Measurements from ENCODE around the gene M6PR. TPM values are rescaled to one million over a fixed set of nuclear protein-coding genes. Genes with fewer than 3 reads are reported as not detected.

Gene M6PR
- polyA plus RNA-seq, 1 donor (not counting 4 experiments of a cell fraction or from before 2014, with no cell fraction given), result 127 TPM

GRCh38 chr12:8911606-8912268 lies 37.7 kb downstream of the M6PR start:
- dilution Hi-C loops (cut with MboI; ENCODE audit: extremely low pct_ligation_motif_present, low sequenced_read_pairs), result no loop called here
- H3K4me3 ChIP-seq (ENCODE audit: control insufficient read depth in 2 of 3, extremely low read depth in 1 of 3, insufficient read depth in 2 of 3, low read depth in 1 of 3, low read length in 3 of 3), result no peak overlapping the region
- H3K27ac ChIP-seq (ENCODE audit: control insufficient read depth, insufficient read depth, low read length), result no peak overlapping the region
- H3K79me2 ChIP-seq (ENCODE audit: control insufficient read depth, insufficient read depth, low read length), result peaks cover 2% of the 10 kb centered on the region
- peaks cover 22% of the 10 kb centered on the region for H3K4me1 ChIP-seq (ENCODE audit: control insufficient read depth, extremely low read depth, insufficient read depth, low read length)
- no peaks in the 10 kb centered on the region for H3K36me3 ChIP-seq (ENCODE audit: control insufficient read depth in 2 of 2, extremely low read depth in 1 of 2, insufficient read depth in 2 of 2, low read length in 2 of 2)
- H3K4me2 ChIP-seq (ENCODE audit: control insufficient read depth, extremely low read depth, insufficient read depth, low read depth, low read length), result no peak overlapping the region
- no peak overlapping the region for H3K9ac ChIP-seq (ENCODE audit: control insufficient read depth, extremely low read depth, insufficient read depth, low read length)
- H3K9me1 ChIP-seq (ENCODE audit: control insufficient read depth, extremely low read depth, insufficient read depth, low read length), result no peaks in the 10 kb centered on the region
- no peaks in the 10 kb centered on the region for H3K9me3 ChIP-seq (ENCODE audit: control insufficient read depth, low read depth, low read length)
- no peak for FAIRE-seq
- no peak for DNase-seq (ENCODE audit: low read depth, low spot score)
- H4K20me1 ChIP-seq (ENCODE audit: control insufficient read depth, extremely low read depth, insufficient read depth, low read length), result no peaks in the 10 kb centered on the region
- TF ChIP-seq, protein P1, sequence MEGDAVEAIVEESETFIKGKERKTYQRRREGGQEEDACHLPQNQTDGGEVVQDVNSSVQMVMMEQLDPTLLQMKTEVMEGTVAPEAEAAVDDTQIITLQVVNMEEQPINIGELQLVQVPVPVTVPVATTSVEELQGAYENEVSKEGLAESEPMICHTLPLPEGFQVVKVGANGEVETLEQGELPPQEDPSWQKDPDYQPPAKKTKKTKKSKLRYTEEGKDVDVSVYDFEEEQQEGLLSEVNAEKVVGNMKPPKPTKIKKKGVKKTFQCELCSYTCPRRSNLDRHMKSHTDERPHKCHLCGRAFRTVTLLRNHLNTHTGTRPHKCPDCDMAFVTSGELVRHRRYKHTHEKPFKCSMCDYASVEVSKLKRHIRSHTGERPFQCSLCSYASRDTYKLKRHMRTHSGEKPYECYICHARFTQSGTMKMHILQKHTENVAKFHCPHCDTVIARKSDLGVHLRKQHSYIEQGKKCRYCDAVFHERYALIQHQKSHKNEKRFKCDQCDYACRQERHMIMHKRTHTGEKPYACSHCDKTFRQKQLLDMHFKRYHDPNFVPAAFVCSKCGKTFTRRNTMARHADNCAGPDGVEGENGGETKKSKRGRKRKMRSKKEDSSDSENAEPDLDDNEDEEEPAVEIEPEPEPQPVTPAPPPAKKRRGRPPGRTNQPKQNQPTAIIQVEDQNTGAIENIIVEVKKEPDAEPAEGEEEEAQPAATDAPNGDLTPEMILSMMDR (optimal IDR thresholded peaks at IDR 0.05 in 1 of 3, IDR thresholded peaks at IDR 0.05 in 1 of 3, conservative IDR thresholded peaks at IDR 0.05 in 1 of 3; ENCODE audit: extremely low read depth in 1 of 3, insufficient read depth in 2 of 3, low read length in 3 of 3), result no peak
- TF ChIP-seq EZH2 (IDR thresholded peaks at IDR 0.05; ENCODE audit: low read length), result no peak
- H2AFZ ChIP-seq (ENCODE audit: control insufficient read depth, low read length), result no peak overlapping the region
- H3K27me3 ChIP-seq (ENCODE audit: control insufficient read depth, extremely low read depth, insufficient read depth, low read length), result no peaks in the 10 kb centered on the region

GRCh38 chr12:8909752-8910151 lies 39.7 kb downstream of the M6PR start:
- no peaks in the 10 kb centered on the region for H3K27me3 ChIP-seq (ENCODE audit: control insufficient read depth, extremely low read depth, insufficient read depth, low read length)

More at GRCh38 chr12:8909752-8910151, 39.7 kb downstream of the M6PR start:
- Histone ChIP-seq H3K9ac (ENCODE audit: control insufficient read depth, extremely low read depth, insufficient read depth, low read length) (no peak overlapping the region), H3K4me3 (ENCODE audit: control insufficient read depth in 2 of 3, extremely low read depth in 1 of 3, insufficient read depth in 2 of 3, low read depth in 1 of 3, low read length in 3 of 3) (no peak overlapping the region), H2AFZ (ENCODE audit: control insufficient read depth, low read length) (no peak overlapping the region), H3K9me3 (ENCODE audit: control insufficient read depth, low read depth, low read length) (no peaks in the 10 kb centered on the region), H3K4me2 (ENCODE audit: control insufficient read depth, extremely low read depth, insufficient read depth, low read depth, low read length) (no peak overlapping the region), H4K20me1 (ENCODE audit: control insufficient read depth, extremely low read depth, insufficient read depth, low read length) (no peaks in the 10 kb centered on the region), H3K36me3 (ENCODE audit: control insufficient read depth in 2 of 2, extremely low read depth in 1 of 2, insufficient read depth in 2 of 2, low read length in 2 of 2) (no peaks in the 10 kb centered on the region), H3K79me2 (ENCODE audit: control insufficient read depth, insufficient read depth, low read length) (no peaks in the 10 kb centered on the region), H3K9me1 (ENCODE audit: control insufficient read depth, extremely low read depth, insufficient read depth, low read length) (no peaks in the 10 kb centered on the region), H3K27ac (ENCODE audit: control insufficient read depth, insufficient read depth, low read length) (no peak overlapping the region), H3K4me1 (ENCODE audit: control insufficient read depth, extremely low read depth, insufficient read depth, low read length) (peaks cover 15% of the 10 kb centered on the region)
- no peak for FAIRE-seq
- DNase-seq (ENCODE audit: low read depth, low spot score), result no peak
- TF ChIP-seq, protein P1 (optimal IDR thresholded peaks at IDR 0.05 in 1 of 3, IDR thresholded peaks at IDR 0.05 in 1 of 3, conservative IDR thresholded peaks at IDR 0.05 in 1 of 3; ENCODE audit: extremely low read depth in 1 of 3, insufficient read depth in 2 of 3, low read length in 3 of 3), result no peak
- TF ChIP-seq EZH2 (IDR thresholded peaks at IDR 0.05; ENCODE audit: low read length), result no peak
- dilution Hi-C loops (cut with MboI; ENCODE audit: extremely low pct_ligation_motif_present, low sequenced_read_pairs), result no loop called here
